Measurements from ENCODE around the gene RNF41. TPM values are rescaled to one million over a fixed set of nuclear protein-coding genes. Genes with fewer than 3 reads are reported as not detected.

RNF41 gene
- total and polyA plus RNA-seq, 2 donors (not counting 3 experiments of a cell fraction or from before 2014, with no cell fraction given), result 88.3 to 203 TPM

GRCh38 chr12:56163533-56164344 lies 58.0 kb downstream of the RNF41 start:
- DNase-seq (ENCODE audit: low read depth, low spot score), result no peak
- H3K27ac ChIP-seq (ENCODE audit: insufficient read depth, low read depth, low read length), result no peak overlapping the region
- H3K4me3 ChIP-seq (replicated peaks in 1 of 3; ENCODE audit: insufficient read depth in 1 of 3, low read depth in 1 of 3, low read length in 3 of 3), result no peak overlapping the region
- H3K36me3 ChIP-seq (ENCODE audit: control insufficient read depth in 2 of 2, extremely low read depth in 1 of 2, insufficient read depth in 2 of 2, low read length in 2 of 2), result peaks cover 24 to 46% of the 10 kb centered on the region in 2 experiments
- POLR2A ChIA-PET, result interaction anchor here (0.8 to 3.9 kb wide), 8 partner anchors 8 to 46 kb away, joined by 3 to 23 read pairs (median 6); partner anchors contain the start of genes ESYT1, SMARCC2 and ZC3H10
- CTCF ChIA-PET, result interaction anchor here (1.2 to 3.3 kb wide), 6 partner anchors 12 to 45 kb away, joined by 3 to 16 read pairs (median 10); partner anchors contain the start of genes ESYT1, SMARCC2 and ZC3H10
- no peak overlapping the region for H3K9ac ChIP-seq (replicated peaks; ENCODE audit: extremely low read depth, insufficient read depth, low read length)
- H3K9me3 ChIP-seq (replicated peaks; ENCODE audit: control insufficient read depth, insufficient read depth, low read length), result no peaks in the 10 kb centered on the region
- H3K9me1 ChIP-seq (replicated peaks; ENCODE audit: control insufficient read depth, extremely low read depth, insufficient read depth, low read length), result no peaks in the 10 kb centered on the region
- peak; percentile 82 for TF ChIP-seq POLR2A (IDR thresholded peaks at IDR 0.05; ENCODE audit: low read depth, low read length)
- TF ChIP-seq EZH2 (IDR thresholded peaks at IDR 0.05; ENCODE audit: borderline replicate concordance, low read depth, low read length, severe bottlenecking), result no peak
- no peak for TF ChIP-seq JUN (IDR thresholded peaks at IDR 0.05; ENCODE audit: borderline replicate concordance, insufficient read depth, insufficient read length, low read depth)
- peak; percentile 65 for TF ChIP-seq POLR2AphosphoS5 (IDR thresholded peaks at IDR 0.05; ENCODE audit: insufficient read depth, low read depth, low read length)
- H3K4me2 ChIP-seq (ENCODE audit: insufficient read depth, low read length), result no peak overlapping the region
- dilution Hi-C loops (cut with MboI; ENCODE audit: extremely low pct_ligation_motif_present, low sequenced_read_pairs) (no loop called here), intact Hi-C loops (cut with micrococcal nuclease) (no loop called here)
- peaks cover 27% of the 10 kb centered on the region for H3K79me2 ChIP-seq (ENCODE audit: control insufficient read depth, insufficient read depth, low read length)
- BruUV-seq (replicated peaks), result no TSS peak
- peaks cover 17% of the 10 kb centered on the region for H3K4me1 ChIP-seq (ENCODE audit: control insufficient read depth, extremely low read depth, insufficient read depth, low read length)
- H3K27me3 ChIP-seq (ENCODE audit: control insufficient read depth in 2 of 2, insufficient read depth in 2 of 2, low read length in 2 of 2), result no peaks in the 10 kb centered on the region
- no peak overlapping the region for H2AFZ ChIP-seq (ENCODE audit: low read depth, low read length)
- FAIRE-seq, result no peak
- H4K20me1 ChIP-seq (replicated peaks; ENCODE audit: control insufficient read depth, extremely low read depth, insufficient read depth, low read length), result no peaks in the 10 kb centered on the region

Measured in endothelial cell of umbilical vein (primary cell).